PFSK-1 (cell line): ENCODE results near the gene PHLPP1.

ENCODE experiments used
- FOXP2 ChIP-seq: optimal IDR thresholded peaks from 2 replicates; pipeline ENCODE3; 2011; ENCODE audit warnings: borderline replicate concordance, control low read depth, inconsistent platforms; ENCODE audit not compliant: insufficient read depth; ENCODE audit errors: extremely low read length, extremely low read depth
- POLR2AphosphoS5 ChIP-seq: IDR thresholded peaks from 2 replicates; pipeline ENCODE4 v1.6.1; 2012; ENCODE audit warnings: low read depth, mild to moderate bottlenecking, control low read depth, low read length, moderate library complexity
- REST ChIP-seq, 2 experiments: IDR thresholded peaks; 2 replicates each; pipeline versions ENCODE4 v1.6.1 to v1.8.0; 2011 to 2012; ENCODE audit warnings: low read depth in 2 of 2, low read length in 2 of 2, control low read depth in 1 of 2, inconsistent platforms in 1 of 2, mild to moderate bottlenecking in 1 of 2, moderate library complexity in 1 of 2; ENCODE audit not compliant: insufficient read depth in 1 of 2
- SIN3A ChIP-seq: IDR thresholded peaks from 2 replicates; pipeline ENCODE4 v1.6.1; 2012; ENCODE audit warnings: mild to moderate bottlenecking, low read length, moderate library complexity, borderline replicate concordance; ENCODE audit not compliant: insufficient read depth
- TAF1 ChIP-seq: IDR thresholded peaks from 2 replicates; pipeline ENCODE4 v1.6.1; 2012; ENCODE audit warnings: low read length, control low read depth, borderline replicate concordance; ENCODE audit not compliant: insufficient read depth

GRCh38 chr18:62792016-62792415, 76.7 kb downstream of the PHLPP1 start:
- TF ChIP-seq SIN3A, result no peak
- TF ChIP-seq REST (IDR thresholded peaks at IDR 0.05; ENCODE audit: insufficient read depth in 1 of 2, low read depth in 2 of 2, low read length in 2 of 2), result no peak
- TF ChIP-seq POLR2AphosphoS5, result no peak
- no peak for TF ChIP-seq TAF1
- no peak for TF ChIP-seq FOXP2
